OCI-LY1 (cell line): ENCODE data around the gene P3R3URF.

ENCODE experiments used
- CTCF ChIP-seq: fragments of 200-600 bp; sonication (generic), shearing (Covaris generic); IDR thresholded peaks from 2 replicates; pipeline ENCODE4 v1.5.1; 2017; ENCODE audit warnings: mild to moderate bottlenecking, antibody characterized with exemption, low read length, moderate library complexity, mixed read lengths
- EZH2 ChIP-seq: fragments of 200-600 bp; sonication (generic), shearing (Covaris generic); IDR thresholded peaks from 2 replicates; pipeline ENCODE4 v1.8.0; 2017; ENCODE audit warnings: borderline replicate concordance, mixed run types, mild to moderate bottlenecking, antibody characterized with exemption, low read length, moderate library complexity, mixed read lengths

GRCh38 chr1:46133181-46133658 is 43.1 kb downstream of the P3R3URF start:
- TF ChIP-seq CTCF (no peak), EZH2 (no peak)
